ENCODE data around the gene GPR179.
A peak's percentile ranks its signal among the peaks of the same experiment; 100 is the strongest.

GPR179 gene

GRCh38 chr17:38343608-38344419 is at the start of gene GPR179:
Gene GPR179 (minus strand): TSS chr17:38343956. CDS start chr17:38343789, 167 bp downstream.
- DNase-seq = no peak

GRCh38 chr17:38379448-38379847 is 35.7 kb upstream of the GPR179 start:
- DNase-seq = no peak

- no peak for DNase-seq
Observed at GRCh38 chr17:38369124-38369886, 25.5 kb upstream of the GPR179 start.

GRCh38 chr17:38364741-38365140 is 21.0 kb upstream of the GPR179 start:
- no peak for DNase-seq

GRCh38 chr17:38363016-38363415 is 19.3 kb upstream of the GPR179 start:
- DNase-seq = no peak

- no peak for DNase-seq
Observed at GRCh38 chr17:38361694-38362465, 18.1 kb upstream of the GPR179 start.

GRCh38 chr17:38358586-38359513 is 15.1 kb upstream of the GPR179 start:
- no peak for DNase-seq

GRCh38 chr17:38357486-38358123 is 13.8 kb upstream of the GPR179 start:
- no peak for DNase-seq

GRCh38 chr17:38355251-38355650 is 11.5 kb upstream of the GPR179 start:
- DNase-seq = no peak

- no peak for DNase-seq
Observed at GRCh38 chr17:38354466-38354865, 10.7 kb upstream of the GPR179 start.

GRCh38 chr17:38353668-38354067 is 9.9 kb upstream of the GPR179 start:
- no peak for DNase-seq

GRCh38 chr17:38353086-38353604 is 9.4 kb upstream of the GPR179 start:
- no peak for DNase-seq

GRCh38 chr17:38352245-38353085 is 8.7 kb upstream of the GPR179 start:
- DNase-seq = peak; percentile 17

GRCh38 chr17:38351412-38352222 is 7.9 kb upstream of the GPR179 start, which contains the start of gene SOCS7:
Gene SOCS7 (plus strand): TSS chr17:38351844. CDS start chr17:38352053, 209 bp downstream.
- DNase-seq = peak; percentile 97

- no peak for DNase-seq
Observed at GRCh38 chr17:38350035-38350434, 6.3 kb upstream of the GPR179 start.

- peak; percentile 86 for DNase-seq
Observed at GRCh38 chr17:38349097-38349730, 5.5 kb upstream of the GPR179 start.

- no peak for DNase-seq
Observed at GRCh38 chr17:38345743-38346142, 2.0 kb upstream of the GPR179 start.

- DNase-seq = no peak
Observed at GRCh38 chr17:38344420-38344745, 627 bp upstream of the GPR179 start.

Measured in stimulated activated CD4-positive, alpha-beta T cell treated with anti-CD3 and anti-CD28 coated beads, Interleukin-4, amount 100 ng/mL, for 1 hour (primary cell).